Measurements from ENCODE around the gene SIRPA.
A peak's percentile ranks its signal among the peaks of the same experiment; 100 is the strongest.

The SIRPA gene

DNA sequence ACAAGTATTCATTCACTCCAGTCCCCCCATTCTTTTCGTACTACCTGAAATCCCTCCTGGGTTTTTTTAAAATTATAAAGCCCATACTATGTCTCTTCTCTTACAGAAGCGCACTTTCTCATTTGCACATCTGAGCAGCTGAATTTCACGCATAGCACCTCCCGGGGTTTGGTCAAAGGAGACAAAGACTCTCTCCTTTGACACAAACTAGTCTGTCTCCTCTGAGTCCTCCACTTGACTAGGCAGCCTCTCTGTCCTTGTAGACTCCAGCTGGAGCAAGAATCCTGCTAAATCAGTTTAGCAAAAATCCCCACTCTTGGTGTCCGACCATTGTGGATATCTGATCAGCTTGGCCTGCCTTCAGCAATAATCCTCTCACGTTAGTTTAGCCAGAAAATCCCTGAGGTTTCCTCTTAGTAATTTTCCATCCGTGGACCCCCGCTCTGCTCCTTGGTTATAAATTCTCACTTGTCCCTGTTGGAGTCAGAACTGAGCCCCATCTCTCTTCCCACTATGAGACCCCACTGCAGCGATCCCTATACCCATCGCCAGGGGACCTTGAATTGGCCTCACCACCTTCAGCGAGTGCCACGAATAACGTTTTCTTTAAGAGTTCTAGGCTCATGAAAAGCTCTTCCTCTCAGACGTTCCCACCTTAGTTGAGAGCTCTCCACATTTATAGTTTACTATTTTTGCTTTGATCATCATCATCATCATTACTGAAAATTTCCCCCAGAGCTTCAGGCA is 69.6 kb downstream of the SIRPA start:
- Mint-ChIP-seq H3K27me3 (peaks cover 31% of the 10 kb centered on the region), H3K4me1 (peaks cover 17% of the 10 kb centered on the region), H3K36me3 (ENCODE audit: low read depth) (no peaks in the 10 kb centered on the region), H3K4me3 (peak overlapping the region; percentile 43), H3K27ac (peak overlapping the region; percentile 68), H3K9me3 (no peaks in the 10 kb centered on the region)
- ATAC-seq (no peak), DNase-seq (peak; percentile 13)

DNA sequence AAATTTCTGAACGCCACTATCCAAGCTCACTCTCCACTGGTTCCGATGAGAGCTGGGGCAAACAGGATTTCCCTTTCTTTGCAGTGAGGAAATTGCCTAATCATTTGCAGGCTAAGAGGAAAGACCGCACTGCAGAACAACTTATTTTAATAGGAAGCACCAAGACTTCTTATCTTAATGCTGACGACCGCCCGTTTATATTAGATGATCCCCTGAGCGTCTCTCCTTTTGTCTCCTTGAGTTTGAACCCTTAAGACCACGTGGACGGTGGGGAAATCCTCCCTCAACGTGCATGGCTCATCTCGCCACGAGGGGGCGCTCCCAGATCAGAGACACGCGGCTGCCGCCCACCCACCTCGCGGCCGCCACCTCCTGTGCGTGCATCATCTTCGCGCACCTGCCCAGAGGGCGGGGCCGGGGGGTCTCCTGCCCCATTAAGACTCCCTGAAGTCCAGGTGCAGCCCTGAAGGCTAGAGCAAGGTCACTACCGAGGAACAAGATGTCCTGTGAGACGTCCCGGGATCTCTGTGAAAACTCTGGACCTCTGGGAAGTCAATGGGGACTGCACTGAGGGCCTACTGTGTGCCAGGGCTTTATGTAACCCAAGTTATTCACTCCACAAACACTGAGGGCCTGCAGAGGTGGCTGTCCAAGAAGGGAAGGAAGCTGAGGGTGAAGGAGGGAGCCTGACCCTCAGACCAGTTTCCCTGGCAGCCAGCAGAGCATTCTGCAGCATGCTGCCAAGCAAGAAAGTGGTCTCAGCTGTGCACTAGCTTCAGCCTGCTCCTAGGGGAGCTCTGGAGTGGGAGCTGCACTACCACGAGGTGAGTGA is 70.5 kb downstream of the SIRPA start:
- H3K4me1 Mint-ChIP-seq: peaks cover 17% of the 10 kb centered on the region
- no peaks in the 10 kb centered on the region for H3K9me3 Mint-ChIP-seq

GRCh38 chr20:1968964-1969363 is 73.8 kb downstream of the SIRPA start:
- peaks cover 15% of the 10 kb centered on the region for H3K4me1 Mint-ChIP-seq
- ATAC-seq: no peak
- no peaks in the 10 kb centered on the region for H3K36me3 Mint-ChIP-seq (ENCODE audit: low read depth)
- H3K4me3 Mint-ChIP-seq: no peak overlapping the region
- no peaks in the 10 kb centered on the region for H3K9me3 Mint-ChIP-seq
- H3K27me3 Mint-ChIP-seq: peaks cover 23% of the 10 kb centered on the region
- no peak overlapping the region for H3K27ac Mint-ChIP-seq
- DNase-seq: no peak

More for the DNA sequence above, 70.5 kb downstream of the SIRPA start:
- peak; percentile 74 for ATAC-seq
- peak overlapping the region; percentile 68 for H3K27ac Mint-ChIP-seq
- H3K36me3 Mint-ChIP-seq (ENCODE audit: low read depth): no peaks in the 10 kb centered on the region
- DNase-seq: peak; percentile 92
- peaks cover 32% of the 10 kb centered on the region for H3K27me3 Mint-ChIP-seq
- H3K4me3 Mint-ChIP-seq: peak overlapping the region; percentile 43

DNA sequence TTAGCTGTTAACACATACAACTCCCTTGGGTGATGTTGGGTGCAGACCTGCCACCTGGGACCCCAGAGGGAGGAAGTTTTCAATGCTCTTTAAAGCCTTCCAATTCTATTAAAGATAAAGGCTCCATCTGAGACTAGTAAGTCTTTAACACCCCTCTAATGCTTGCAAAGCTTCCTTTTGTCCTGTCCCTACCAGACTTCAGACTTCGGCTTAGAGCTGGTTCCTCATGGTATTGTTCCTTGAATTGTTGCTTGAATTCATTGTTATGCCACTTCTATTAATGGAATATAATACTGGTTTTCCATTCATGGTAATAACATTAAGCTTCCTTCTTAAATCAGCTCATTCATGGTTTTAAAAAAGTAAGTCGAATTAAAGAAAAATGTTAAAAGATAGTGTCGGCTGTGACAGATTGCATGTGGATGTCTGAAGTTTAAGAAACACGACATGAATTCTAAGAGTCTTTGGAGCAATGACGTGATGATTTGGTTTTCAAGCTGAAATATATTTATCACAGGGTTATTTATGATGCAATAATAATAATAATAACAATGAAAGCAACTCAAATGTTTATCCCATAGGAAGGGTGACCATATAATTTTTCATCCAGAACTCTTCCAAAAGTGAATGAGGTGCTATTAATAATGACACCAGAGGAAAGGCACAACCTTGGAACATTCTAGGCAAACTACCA is 76.8 kb downstream of the SIRPA start:
- Mint-ChIP-seq H3K4me3 (no peak overlapping the region), H3K27ac (no peak overlapping the region), H3K27me3 (peaks cover 14% of the 10 kb centered on the region), H3K36me3 (ENCODE audit: low read depth) (no peaks in the 10 kb centered on the region), H3K9me3 (no peaks in the 10 kb centered on the region), H3K4me1 (no peaks in the 10 kb centered on the region)
- DNase-seq: no peak
- ATAC-seq: no peak

- no peaks in the 10 kb centered on the region for H3K36me3 Mint-ChIP-seq (ENCODE audit: low read depth)
- no peak for ATAC-seq
- H3K27ac Mint-ChIP-seq: peak overlapping the region; percentile 43
- peaks cover 18% of the 10 kb centered on the region for H3K27me3 Mint-ChIP-seq
- no peaks in the 10 kb centered on the region for H3K4me1 Mint-ChIP-seq
- no peak overlapping the region for H3K4me3 Mint-ChIP-seq
- no peak for DNase-seq
- no peaks in the 10 kb centered on the region for H3K9me3 Mint-ChIP-seq
Observed at GRCh38 chr20:1973601-1974440, 78.6 kb downstream of the SIRPA start.

GRCh38 chr20:1975291-1975690 is 80.1 kb downstream of the SIRPA start:
- Mint-ChIP-seq H3K4me3 (no peak overlapping the region), H3K27me3 (peaks cover 23% of the 10 kb centered on the region), H3K27ac (no peak overlapping the region), H3K36me3 (ENCODE audit: low read depth) (no peaks in the 10 kb centered on the region), H3K4me1 (no peaks in the 10 kb centered on the region), H3K9me3 (no peaks in the 10 kb centered on the region)
- ATAC-seq (no peak), DNase-seq (no peak)

DNA sequence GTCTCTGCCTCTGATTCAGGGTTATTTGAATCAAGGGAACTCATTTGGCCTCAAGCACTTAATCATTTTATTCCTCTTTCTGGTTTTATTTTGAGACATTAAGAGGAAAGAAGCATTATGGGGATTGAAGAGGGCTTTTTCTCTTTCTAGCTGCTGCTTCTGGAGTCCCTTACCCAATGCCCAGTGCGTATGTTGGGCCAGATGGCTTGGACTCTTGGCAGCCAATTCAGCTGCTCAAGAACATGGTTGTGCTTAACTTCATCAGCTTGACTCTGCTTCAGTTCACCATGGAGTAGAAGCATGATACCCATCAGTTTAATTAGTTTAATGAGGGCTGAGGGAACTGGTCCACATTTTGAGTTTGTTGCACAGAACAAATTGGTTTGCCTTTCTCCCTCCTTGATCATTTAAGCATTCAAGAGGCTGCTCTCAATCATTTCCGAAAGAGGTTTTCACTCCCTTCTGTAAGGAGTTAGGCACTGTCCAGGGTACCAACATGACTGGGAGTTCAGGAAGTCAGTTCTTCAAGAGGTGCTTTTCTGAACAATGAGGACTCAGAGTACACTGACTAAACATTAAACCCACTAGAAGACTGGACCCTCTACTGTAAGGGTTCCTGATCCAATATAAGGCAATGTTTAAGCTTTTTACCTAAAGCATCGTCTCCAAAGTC is 84.0 kb downstream of the SIRPA start:
- Mint-ChIP-seq H3K4me3 (no peak overlapping the region), H3K27me3 (peaks cover 28% of the 10 kb centered on the region), H3K9me3 (no peaks in the 10 kb centered on the region), H3K36me3 (ENCODE audit: low read depth) (no peaks in the 10 kb centered on the region), H3K4me1 (no peaks in the 10 kb centered on the region), H3K27ac (no peak overlapping the region)
- ATAC-seq: no peak
- no peak for DNase-seq

GRCh38 chr20:1982686-1983085 is 87.5 kb downstream of the SIRPA start:
- Mint-ChIP-seq H3K27me3 (peaks cover 30% of the 10 kb centered on the region), H3K4me3 (no peak overlapping the region), H3K36me3 (ENCODE audit: low read depth) (no peaks in the 10 kb centered on the region), H3K27ac (no peak overlapping the region), H3K9me3 (no peaks in the 10 kb centered on the region), H3K4me1 (no peaks in the 10 kb centered on the region)
- DNase-seq (no peak), ATAC-seq (no peak)

DNA sequence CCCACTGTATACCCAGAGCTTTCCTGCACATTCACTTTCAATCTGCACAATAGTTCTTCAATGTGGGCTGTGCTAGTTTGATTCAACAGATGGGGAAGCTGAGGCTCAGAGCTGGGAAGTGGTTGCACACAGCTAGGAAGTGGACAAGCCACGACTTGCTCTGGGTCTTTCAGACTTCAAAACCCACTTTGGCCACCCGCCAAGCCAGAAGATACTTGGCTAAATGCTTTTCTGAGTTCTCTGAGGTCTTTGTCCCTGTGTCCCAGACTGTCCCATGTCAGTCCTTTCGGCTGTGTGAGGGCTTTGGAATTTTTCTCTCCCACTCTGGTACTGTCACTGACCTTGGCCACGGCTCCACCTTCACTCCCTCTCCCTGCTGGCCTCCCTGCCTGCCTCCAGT is 88.1 kb downstream of the SIRPA start:
- no peaks in the 10 kb centered on the region for H3K36me3 Mint-ChIP-seq (ENCODE audit: low read depth)
- no peak overlapping the region for H3K27ac Mint-ChIP-seq
- no peaks in the 10 kb centered on the region for H3K4me1 Mint-ChIP-seq
- H3K9me3 Mint-ChIP-seq: no peaks in the 10 kb centered on the region
- H3K27me3 Mint-ChIP-seq: peaks cover 30% of the 10 kb centered on the region
- ATAC-seq (no peak), DNase-seq (no peak)
- no peak overlapping the region for H3K4me3 Mint-ChIP-seq

DNA sequence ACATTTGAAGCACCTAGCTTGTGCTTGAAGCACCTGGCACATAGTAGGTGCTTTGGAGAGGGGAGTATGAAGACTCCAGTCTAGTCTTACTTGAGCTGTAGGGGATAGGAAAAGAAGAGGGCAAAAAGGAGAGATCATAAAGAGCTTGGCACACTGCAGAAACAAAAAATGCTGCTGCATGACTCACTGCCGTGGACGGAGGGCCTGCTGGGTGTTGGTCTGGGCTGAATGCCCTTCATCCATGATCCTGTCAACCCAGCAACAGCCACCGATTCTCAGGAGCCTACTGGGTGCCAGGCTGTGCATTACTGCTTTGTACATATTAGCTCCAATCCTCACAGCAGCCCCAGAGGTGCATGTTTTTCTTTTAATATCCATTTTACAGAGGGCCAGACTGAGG is 92.6 kb downstream of the SIRPA start:
- DNase-seq: no peak
- Mint-ChIP-seq H3K27ac (no peak overlapping the region), H3K4me3 (no peak overlapping the region)

More for the DNA sequence above, 92.6 kb downstream of the SIRPA start:
- Mint-ChIP-seq H3K4me1 (no peaks in the 10 kb centered on the region), H3K27me3 (peaks cover 33% of the 10 kb centered on the region), H3K36me3 (ENCODE audit: low read depth) (no peaks in the 10 kb centered on the region), H3K9me3 (no peaks in the 10 kb centered on the region)
- ATAC-seq: no peak

All from activated naive CD8-positive, alpha-beta T cell treated with anti-CD3 and anti-CD28 coated beads, Interleukin-2, amount 50 U/mL, for 24 hours (primary cell).